GM19240 (cell line): ENCODE data around the gene OGG1.
A peak's percentile ranks its signal among the peaks of the same experiment; 100 is the strongest.

Experiments used
- DNase-seq: peaks from one replicate; pipeline ENCODE4 v3.0.0; 2011; ENCODE audit warnings: low spot score; ENCODE audit not compliant: insufficient read length

Gene OGG1

GRCh38 chr3:9749645-9750555 is at the start of gene OGG1:
Gene OGG1, plus strand, starts transcription at chr3:9749952. Its CDS starts 335 bp downstream, at chr3:9750287.
- DNase-seq = peak; percentile 99

GRCh38 chr3:9700536-9700935 is 49.2 kb upstream of the OGG1 start:
- no peak for DNase-seq

- DNase-seq = no peak
Observed at GRCh38 chr3:9701006-9701405, 48.7 kb upstream of the OGG1 start.

- DNase-seq = no peak
Observed at GRCh38 chr3:9701711-9702110, 48.0 kb upstream of the OGG1 start.

DNA sequence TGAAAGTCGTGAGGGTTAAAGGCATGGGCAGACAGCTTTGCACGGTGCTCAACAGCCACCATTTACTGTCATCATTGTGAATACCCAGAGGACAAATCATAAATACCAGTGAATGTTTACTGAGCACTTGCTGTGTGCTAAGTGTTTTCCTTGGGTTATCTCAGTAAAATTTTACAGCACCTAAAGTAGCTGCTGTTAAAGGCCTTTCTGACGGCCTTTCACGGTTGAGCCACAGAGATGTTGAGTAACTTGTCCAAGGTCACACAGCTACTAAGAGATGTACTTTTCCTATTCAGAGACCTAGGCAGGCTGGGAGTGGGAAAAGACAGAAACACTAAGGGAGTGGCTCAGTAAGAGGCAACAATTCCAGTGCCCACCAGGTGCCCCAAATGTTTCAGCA is 46.5 kb upstream of the OGG1 start:
- no peak for DNase-seq

GRCh38 chr3:9703736-9704346 is 45.9 kb upstream of the OGG1 start, which contains the start of gene CPNE9:
Gene CPNE9, plus strand, starts transcription at chr3:9703833. Its CDS starts 164 bp downstream, at chr3:9703997.
- DNase-seq = no peak

- DNase-seq = no peak
Observed at GRCh38 chr3:9704347-9705322, 45.1 kb upstream of the OGG1 start.

DNA sequence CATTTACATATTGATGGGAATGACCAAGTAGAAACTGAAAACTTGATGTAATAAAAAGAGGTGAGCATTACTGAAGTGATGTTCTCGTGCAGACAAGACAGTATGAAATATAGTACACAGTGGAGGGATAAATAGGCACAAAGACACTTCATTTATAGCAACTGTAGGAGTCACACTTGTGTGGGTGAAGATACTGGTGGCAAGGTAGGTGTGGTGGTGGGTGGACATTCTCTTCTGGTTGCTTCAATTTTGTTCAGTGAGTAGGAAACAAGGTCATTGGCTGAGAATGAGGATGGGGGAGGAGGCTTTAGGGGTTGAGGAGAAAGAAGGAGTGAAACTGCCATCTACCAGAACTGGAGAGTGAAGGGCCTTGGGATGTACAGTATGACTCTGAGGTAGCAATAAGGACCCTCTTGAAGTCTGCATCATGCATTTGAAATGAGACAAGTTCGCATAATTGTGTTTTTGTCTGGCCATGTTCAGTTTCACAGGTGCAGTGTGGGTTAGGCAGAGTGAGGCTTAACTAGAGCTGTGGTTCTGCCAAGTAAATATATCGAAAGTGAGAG is 39.5 kb upstream of the OGG1 start:
- DNase-seq = no peak

- no peak for DNase-seq
Observed at GRCh38 chr3:9712415-9712814, 37.3 kb upstream of the OGG1 start.

GRCh38 chr3:9713142-9713541 is 36.6 kb upstream of the OGG1 start:
- no peak for DNase-seq

DNA sequence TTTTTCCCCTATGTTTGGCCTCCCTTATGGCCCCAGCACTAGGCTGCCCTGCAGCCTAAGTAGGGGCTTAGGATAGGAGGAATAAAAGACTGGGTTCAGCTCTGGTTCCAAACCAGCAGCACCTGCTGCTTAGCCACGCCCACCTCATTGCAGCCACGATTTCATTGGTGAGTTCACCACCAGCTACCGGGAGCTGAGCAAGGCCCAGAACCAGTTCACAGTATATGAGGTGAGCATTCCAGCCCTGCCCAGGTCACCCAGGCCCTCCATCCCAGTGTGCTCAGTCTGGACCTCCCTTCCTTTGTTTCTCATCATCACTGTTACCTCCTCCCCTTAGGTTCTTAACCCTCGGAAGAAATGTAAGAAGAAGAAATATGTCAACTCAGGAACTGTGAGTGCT is 34.6 kb upstream of the OGG1 start:
- DNase-seq = no peak

DNA sequence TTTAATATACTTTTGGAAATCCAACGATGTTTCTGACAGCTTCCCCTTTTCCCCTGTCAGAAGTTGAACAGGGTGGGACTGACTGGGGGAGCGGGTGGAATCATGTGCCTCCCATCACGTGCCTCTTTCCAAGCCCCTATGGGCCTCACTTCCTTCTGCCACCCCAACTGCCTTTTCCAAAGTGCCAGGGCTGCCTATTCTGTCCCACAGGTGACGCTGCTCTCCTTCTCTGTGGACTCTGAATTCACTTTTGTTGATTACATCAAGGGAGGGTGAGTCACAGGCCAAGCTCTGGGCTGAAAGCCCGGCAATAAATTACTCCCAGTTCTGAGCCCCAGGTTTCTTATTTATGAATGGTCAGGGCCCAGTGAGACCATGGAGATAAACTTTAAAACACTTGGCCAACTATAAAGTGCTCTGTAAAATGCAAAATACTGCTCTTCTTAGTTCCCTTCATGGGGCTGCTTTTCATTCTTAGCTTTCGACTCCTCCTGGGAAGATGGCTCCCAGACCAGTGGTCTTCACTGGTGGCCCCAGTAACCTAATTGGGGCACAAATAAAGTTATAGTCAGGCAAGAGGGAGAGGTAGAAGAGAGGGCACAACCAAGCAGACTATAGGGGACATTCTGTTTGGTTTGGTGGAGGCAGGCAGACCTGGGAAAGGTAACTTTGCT is 33.9 kb upstream of the OGG1 start:
- DNase-seq = no peak

DNA sequence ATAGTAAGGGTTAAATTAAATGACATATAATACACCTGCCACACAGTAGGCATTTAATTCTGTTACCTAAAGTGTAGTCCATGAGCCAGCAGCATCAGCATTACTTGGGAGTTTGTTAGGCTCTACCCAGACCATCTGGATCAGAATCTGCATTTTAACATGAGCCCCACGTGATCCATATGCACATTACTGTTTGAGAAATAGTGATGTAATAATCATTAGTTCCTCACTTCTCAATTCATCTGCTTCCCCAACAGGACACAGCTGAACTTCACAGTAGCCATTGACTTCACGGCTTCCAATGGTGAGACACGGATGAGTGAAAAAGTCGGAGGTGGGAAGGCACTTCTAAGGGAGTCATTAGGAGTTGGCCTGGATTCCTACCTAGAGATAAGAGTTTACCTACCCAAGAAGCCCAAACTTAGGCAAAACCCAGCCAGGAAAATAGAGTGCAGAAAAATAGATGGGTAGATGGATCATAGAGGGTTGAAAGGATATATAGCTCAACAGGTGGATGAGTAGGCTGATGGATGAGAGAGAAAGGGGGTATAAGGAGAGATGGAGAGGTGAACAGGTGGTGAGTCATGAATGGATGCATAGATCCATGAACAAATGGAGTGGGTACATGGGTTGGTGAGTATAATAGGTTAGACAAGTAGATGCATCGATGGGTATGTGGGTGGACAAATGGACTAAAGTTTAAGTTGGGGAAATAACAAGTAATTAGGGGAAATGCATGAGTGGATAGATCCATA is 32.8 kb upstream of the OGG1 start:
- no peak for DNase-seq

- DNase-seq = no peak
Observed at GRCh38 chr3:9717563-9717962, 32.2 kb upstream of the OGG1 start.

- no peak for DNase-seq
Observed at GRCh38 chr3:9718118-9718517, 31.6 kb upstream of the OGG1 start.

DNA sequence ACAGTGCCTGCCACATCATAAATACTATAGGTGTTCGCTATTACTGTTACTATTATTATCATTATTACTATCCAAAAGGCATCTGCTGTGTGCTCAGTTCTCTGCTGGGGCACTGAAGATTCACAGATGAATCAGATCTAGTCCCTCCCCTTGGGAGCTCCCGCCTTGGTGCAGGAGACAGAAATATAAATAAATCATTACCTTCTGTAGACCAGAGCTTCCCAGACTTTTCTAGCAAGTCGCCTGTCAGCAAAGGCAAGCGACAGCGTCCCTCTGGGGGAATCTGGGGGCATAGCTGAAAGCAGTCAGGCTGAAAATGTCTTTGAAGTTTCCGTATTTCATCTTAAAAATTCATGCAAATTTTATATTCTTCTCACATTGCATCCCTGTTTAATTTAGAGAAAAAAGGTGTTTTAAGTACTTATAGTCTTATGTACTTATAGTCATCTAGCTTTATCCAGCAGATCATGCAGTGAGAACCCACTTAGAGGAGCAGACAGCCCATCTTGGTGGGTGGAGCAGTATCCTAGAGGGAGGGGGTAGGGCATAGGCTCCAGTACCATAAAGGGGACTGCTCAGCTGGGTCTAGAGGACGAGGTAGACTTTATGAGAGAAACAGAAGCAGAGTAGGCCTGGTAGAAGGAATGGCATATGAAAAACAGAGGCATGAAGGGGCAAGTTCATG is 28.6 kb upstream of the OGG1 start:
- no peak for DNase-seq

GRCh38 chr3:9721700-9722060 is 28.1 kb upstream of the OGG1 start:
- no peak for DNase-seq

DNA sequence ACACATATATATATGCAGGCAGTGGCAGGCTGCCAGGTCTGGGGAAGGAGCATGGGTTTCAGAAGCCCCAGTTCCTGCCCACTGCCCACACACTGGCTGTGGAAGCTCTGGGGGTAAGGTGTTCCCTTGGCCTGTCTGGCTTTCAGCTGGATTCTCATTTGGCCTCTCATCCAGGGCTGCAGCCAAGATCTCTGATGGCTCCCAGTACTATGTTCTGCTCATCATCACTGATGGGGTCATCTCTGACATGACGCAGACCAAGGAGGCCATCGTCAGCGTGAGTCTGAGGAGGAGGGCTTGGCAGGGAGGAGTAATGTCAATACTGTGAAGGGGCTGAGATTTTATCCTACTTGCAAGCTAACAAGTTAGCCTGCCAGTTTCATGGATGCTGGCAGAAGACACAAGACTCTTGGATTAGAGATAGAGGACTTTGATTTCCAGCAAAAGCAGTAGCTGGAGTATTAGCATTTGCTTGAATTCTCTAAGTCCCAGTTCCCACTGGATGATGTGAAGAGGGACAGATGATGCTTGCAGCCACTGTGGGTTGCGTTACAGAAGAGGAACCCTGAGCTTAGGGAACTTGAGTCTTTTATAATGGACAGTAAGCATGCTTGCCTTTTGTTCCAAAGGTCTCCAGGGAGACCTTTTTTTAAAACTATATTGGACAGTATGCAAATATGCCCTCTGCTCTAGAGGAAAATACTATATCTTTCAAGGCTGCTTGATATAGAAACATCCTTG is 23.8 kb upstream of the OGG1 start:
- no peak for DNase-seq
